Stimulated activated CD4-positive, alpha-beta T cell treated with anti-CD3 and anti-CD28 coated beads, Interleukin-4, amount 100 ng/mL, for 24 hours (primary cell): Measurements from ENCODE around the gene LMBR1.
"Not testable (repeated sequence)": the region's sequence is repeated elsewhere in the genome, so short reads cannot be mapped to it uniquely, and the experiment has no call there.

Source experiments
- DNase-seq: peaks from one replicate; pipeline ENCODE4 v3.0.0-alpha.2; 2020

LMBR1 gene

GRCh38 chr7:156651474-156651873 is 241.5 kb downstream of the LMBR1 start:
- DNase-seq, result no peak

DNA sequence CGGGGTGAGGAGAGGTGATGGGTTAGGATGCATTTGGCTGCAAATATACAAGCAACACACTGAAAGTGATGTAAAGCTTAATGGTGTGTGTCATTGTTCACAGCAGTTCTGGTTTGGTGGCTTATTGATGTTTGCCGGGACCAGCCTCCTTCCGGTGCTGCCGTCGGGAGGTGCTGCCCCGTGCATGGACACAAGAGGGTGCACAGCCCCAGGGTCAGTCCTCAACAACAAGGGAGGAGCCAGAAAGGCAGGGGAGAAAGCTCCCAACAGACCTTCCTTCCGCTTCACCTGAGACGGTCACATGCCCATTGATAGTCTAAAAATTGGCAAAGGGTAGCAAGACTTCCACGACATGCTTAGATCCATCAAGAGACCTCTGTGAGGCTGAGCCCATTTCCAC is 242.9 kb downstream of the LMBR1 start:
- no peak for DNase-seq

DNA sequence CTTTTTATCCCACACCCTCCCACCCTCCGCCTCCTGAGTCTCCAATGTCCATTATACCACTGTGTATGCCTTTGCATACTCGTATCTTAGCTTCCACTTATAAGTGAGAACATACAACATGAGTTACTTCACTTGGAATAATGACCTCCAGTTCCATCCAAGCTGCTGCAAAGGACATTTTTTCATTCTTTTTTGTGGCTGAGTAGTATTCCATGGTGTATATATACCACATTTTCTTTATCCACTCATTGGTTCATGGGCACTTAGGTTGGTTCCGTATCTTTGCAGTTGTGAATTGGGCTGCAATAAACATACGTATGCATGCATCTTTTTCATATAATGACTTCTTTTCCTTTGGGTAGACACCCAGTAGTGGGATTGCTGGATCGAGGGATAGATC is 245.7 kb downstream of the LMBR1 start:
- not testable (repeated sequence) for DNase-seq

- no peak for DNase-seq
These were observed 250.5 kb downstream of the LMBR1 start for GRCh38 chr7:156642306-156643045.

DNA sequence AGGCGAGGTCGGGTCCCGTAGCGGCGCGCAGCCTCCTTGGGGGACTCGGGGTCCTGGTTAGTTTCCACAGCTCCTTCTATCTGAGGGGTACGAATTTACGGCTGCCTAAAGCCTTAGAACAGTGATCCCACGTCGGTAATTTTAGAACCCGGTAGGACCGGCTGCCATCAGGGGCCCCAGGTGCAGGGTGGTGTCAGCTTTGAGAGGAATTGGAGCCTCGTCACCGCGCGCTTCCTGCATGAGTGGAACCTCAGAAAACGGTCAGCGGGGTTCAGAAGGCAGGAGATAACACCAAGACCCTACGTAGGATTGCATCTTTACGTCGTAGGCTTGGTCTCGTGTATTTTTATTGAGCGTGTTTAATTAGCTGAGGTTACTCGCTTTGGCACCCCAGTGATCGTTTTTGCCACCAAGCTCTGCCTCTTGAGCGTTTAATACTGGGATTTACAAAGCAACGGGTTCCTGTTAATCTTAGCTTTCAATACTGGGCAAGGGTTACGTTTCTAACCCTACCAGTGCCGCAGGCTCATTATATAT is 252.0 kb downstream of the LMBR1 start:
- peak; percentile 49 for DNase-seq

DNA sequence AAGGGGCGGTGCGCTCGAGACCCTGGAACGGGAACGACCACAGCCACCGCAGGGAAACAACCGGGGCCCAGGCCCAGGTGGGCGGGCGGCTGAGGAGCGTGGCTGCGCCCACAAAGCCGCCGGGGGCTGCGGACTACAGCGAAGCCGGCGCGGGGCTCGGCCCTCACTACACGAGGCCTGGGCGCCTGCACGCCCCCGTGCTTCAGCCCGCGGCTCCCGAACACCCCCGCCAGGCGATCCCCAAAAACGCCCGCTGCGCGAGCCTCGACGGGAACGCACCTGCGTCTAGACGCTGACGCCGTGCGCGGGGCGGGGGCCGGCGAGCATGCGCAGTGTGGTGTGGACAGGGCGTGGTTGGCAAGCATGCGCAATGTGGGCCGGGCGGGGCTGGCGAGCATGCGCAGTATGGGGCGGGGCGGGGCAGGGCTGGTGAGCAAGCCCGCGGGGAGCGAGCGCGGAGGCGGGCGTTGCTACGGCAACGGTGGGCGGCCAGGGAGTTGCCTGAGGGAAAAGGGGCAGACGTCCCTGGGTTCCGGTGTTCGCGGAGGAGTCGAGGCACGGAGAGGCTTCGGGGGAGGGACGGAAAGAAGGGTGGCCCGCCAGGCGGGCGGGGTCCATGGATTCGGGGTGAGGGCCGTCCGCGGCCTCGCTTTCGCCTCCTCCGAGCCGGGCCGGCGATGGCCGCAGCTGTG is 252.6 kb downstream of the LMBR1 start, which contains the start of gene RNF32:
RNF32 (plus strand) TSS at position 518 of the 692 bp plus-strand sequence. CDS start 3,104 bp downstream, outside the sequence.
- peak; percentile 95 for DNase-seq

- no peak for DNase-seq
These were observed 253.3 kb downstream of the LMBR1 start for GRCh38 chr7:156639426-156640256.

DNA sequence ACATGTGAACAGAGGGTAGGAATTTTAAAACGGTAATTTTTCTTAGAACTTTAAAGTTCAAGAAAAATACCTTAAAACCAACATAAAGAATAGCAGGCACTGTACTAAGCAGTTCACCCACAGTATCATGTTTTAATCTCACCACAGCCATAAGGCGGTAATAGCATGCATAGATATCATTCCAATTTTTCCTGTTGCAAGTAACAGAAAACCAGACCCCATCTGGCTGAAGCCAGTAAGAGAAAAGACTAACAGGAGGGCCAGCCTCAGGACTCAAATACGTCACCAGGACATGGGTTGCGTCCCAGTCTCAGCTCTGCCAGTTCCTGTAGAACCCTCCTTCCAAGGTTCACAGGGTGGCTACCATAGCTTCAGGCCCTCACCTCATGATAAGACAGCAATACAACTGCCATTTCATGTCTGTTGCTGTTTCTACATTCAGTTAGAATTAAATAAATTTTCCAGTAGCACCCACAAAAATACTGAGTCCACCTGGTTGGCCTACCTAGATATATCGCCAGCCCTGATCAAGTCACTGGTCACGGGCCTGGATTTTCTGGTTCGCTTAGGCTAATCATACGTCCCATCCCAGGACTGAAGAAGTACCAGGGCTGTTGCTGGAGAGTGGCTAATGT is 254.4 kb downstream of the LMBR1 start:
- DNase-seq, result no peak

DNA sequence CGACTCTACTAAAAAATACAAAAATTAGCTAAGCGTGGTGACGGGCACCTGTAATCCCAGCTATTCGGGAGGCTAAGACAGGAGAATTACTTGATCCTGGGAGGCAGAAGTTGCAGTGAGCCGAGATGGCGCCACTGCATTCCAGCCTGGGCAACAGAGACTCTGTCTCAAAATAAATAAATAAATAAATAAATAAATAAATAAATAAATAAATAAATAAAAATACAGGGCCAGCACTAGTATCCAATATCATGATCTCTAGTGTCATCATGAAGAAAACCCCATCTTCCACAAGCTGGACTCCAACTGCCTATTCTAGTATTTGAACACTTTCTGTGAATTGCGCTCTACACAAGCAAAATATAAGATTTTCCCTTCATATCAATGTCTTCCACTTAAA is 255.9 kb downstream of the LMBR1 start:
- DNase-seq, result not testable (repeated sequence)

GRCh38 chr7:156635529-156636385 is 257.2 kb downstream of the LMBR1 start:
- DNase-seq, result no peak

GRCh38 chr7:156634117-156634516 is 258.9 kb downstream of the LMBR1 start:
- DNase-seq, result no peak

DNA sequence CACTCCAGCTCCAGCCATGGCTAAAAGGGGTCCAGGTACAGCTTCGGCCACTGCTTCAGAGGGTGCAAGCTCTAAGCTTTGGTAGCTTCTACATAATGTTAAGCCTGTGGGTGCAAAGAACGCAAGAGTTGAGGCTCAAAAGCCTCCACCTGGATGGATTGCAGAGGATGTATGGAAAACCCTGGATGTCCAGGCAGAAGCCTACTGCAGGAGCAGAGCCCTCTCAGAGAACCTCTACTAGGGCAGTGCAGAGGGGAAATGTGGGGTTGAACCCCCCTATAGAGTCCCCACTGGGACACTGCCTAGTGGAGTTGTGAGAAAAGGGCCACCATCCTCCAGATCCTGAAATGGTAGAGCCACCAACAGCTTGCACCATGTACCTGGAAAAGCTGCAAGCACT is 263.1 kb downstream of the LMBR1 start:
- no peak for DNase-seq

GRCh38 chr7:156628562-156628961 is 264.4 kb downstream of the LMBR1 start:
- no peak for DNase-seq
